Measurements from ENCODE around the gene NOX5.
"Not testable (repeated sequence)": the region's sequence is repeated elsewhere in the genome, so short reads cannot be mapped to it uniquely, and the experiment has no call there.

The NOX5 gene, protein sequence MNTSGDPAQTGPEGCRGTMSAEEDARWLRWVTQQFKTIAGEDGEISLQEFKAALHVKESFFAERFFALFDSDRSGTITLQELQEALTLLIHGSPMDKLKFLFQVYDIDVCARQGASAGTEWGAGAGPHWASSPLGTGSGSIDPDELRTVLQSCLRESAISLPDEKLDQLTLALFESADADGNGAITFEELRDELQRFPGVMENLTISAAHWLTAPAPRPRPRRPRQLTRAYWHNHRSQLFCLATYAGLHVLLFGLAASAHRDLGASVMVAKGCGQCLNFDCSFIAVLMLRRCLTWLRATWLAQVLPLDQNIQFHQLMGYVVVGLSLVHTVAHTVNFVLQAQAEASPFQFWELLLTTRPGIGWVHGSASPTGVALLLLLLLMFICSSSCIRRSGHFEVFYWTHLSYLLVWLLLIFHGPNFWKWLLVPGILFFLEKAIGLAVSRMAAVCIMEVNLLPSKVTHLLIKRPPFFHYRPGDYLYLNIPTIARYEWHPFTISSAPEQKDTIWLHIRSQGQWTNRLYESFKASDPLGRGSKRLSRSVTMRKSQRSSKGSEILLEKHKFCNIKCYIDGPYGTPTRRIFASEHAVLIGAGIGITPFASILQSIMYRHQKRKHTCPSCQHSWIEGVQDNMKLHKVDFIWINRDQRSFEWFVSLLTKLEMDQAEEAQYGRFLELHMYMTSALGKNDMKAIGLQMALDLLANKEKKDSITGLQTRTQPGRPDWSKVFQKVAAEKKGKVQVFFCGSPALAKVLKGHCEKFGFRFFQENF

DNA sequence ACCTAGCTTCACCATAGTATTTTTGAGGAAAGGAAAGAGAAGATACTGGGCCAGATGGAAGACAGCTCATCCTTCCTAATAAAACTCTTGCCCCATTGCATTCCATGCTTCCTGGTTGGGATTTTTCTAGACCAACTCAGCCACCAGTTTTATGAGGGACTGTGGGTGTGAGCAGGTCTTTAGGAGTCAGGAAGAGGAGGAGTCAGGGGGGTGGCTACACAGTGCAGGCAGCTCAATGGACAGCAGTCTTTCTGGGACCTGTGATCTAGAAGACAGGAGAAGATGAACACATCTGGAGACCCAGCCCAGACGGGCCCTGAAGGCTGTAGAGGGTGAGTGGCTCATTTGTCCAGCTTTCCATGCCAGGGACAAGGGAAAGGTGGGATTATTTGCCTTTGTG is at the start of gene NOX5:
NOX5 (plus strand) TSS at position 242 of the 400 bp plus-strand sequence; CDS start at position 283, 41 bp downstream.
- DNase-seq: no peak

DNA sequence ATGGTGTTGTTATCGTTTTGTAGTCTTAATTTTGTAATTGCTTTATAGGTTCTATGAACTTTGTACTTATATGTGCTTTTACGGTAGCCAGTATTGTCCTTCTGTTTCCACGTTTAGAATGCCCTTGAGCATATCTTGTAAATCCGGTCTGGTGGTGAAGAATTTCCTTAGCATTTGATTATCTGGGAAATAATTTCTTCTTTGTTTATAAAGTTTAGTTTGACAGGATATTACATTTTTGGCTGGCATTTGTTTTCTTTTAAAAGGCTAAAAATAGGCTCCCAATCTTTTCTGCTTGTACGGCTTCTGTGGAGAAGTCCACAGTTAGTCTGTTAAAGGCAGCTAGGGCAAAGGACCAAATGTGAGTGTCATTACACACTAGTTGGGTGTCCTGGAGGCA is 47.5 kb upstream of the NOX5 start:
- no peak for DNase-seq

DNA sequence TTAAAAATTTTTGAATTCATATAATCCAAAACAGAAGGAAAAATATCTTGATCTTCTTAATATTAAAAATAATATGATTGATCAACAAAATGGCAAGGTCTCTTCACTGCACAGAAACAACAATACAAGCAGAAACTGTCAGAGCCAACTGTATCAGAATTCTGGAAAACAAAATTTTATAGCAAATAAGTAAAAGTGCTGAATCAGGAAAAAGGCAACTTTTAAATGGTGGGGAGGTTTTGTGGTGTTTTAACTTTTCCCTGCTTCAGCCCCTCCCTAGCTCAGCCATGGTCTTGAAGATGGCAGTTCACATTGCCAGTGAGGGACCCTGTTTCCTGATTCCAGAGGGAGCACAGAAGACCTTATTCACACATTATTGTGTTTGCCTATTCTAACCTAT is 46.5 kb upstream of the NOX5 start:
- DNase-seq: no peak

DNA sequence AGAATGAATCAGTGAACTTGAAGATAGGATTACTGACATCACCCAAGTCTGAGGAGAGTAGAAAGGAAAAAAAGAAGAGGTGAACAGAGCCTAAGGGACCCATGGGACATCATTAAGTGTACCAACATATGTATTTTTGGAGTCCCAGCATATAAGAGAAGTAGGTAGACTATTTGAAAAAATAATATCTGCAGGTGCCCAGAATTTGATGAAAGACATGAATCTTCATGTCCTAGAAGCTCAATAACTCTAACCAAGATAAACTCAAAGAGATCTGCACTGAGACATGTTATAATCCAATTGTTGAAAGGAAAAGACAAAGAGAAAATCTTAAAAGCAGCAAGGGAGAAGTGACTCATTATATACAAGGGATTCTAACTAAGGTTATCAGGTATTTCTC is 45.2 kb upstream of the NOX5 start:
- no peak for DNase-seq

DNA sequence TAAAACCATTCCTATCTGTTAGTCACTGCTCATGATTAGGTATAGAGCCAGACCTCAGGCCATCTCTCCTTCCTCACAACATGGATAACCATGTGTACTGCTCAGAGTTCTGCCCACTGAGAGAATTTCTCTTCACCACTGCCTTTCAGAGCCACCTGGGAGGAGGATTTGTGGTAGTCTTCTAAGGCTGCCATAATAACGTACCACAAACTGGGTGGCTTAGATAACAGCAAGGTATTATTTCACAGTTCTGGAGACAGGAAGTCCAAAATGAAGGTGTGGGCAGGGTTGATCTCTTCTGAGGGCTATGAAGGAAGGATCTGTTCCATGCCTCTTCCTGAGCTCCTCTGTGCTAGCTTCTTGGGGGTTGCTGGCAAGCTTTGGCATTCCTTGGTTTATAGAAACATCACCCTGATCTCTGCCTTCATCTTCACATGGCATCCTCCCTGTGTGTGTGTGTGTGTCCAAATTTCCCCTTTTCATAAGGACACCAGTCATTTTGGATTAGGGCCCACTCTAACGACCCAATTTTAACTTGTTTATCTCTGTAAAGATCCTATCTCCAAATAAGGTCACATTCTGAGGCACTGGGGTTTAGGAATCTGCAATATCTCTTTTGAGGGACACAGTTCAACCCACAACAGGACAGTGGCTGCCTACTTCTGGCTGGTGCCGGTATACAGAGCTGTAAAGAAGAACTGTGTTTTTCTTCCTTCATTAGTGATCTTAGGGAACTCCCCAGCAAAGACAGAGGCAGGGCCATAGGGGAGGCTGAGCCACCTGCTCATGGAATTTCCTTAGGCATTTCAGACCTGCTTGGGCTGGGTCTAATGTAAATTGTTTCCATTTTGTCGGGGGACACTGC is 42.1 kb upstream of the NOX5 start:
- no peak for DNase-seq

DNA sequence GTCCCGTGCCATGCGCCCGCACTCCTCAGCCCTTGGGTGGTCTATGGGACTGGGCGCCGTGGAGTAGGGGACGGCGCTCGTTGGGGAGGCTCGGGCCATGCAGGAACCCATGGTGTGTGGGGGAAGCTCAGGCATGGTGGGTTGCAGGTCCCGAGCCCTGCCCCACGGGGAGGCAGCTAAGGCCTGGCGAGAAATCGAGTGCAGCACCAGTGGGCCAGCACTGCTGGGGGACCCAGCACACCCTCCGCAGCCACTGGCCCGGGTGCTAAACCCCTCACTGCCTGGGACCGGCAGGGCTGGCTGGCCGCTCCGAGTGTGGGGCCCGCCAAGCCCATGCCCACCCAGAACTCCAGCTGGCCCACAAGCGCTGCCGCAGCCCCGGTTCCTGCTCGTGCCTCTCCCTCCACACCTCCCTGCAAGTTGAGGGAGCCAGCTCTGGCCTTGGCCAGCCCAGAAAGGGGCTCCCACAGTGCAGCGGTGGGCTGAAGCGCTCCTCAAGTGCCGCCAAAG is 38.8 kb upstream of the NOX5 start:
- not testable (repeated sequence) for DNase-seq

DNA sequence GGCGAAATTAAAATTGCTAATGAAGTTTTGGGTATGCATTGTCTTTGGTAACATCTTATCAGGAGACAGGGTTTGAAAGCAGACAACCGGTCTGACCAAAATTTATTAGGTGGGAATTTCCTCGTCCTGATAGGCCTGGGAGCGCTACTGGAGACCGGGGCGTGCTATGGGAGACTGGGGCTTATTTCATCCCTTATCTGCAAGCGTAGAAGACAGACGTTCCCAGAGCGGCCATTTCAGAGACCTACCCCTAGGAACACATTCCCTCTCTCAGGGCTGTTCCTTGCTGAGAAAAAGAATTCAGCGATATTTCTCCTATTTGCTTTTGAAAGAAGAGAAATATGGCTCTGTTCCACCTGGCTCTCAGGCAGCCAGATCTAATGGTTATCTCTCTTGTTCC is 37.1 kb upstream of the NOX5 start:
- DNase-seq: not testable (repeated sequence)

DNA sequence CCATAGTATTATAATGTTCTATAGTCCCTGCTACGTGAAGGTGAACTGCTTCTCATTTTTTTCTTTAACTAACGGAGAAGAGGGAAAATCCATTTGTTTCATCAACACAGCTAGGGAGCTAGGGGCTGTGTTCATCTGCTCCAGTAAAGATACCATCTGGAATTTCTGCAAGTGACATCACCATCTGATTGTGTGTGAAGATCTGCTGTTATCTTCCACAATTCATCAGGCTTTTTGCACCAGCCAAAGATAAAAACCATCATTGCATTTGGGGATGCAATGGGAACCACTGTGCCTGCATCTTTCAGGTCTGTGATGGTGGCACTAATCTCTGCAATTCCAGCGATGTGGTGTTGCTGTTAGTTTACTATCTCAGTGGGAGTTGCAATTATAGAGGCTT is 35.5 kb upstream of the NOX5 start:
- DNase-seq: no peak

DNA sequence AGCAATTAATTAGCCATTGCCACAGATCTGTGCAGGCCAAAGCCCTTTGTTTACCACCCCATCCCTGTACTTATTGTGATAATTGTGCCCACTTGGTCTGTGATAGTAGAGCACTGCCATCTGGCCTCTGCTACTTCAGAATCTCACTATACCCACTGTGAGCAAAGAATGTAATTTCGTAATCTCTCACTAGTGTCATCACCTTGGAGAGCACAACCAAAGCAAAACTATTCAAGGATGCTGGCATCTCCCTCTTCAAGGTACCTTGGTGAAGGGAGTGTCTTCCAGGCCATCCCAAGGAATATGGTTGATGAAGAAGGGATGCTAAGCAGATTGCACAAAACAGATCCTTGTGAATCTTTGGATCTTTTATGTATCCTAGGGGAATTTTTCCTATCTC is 34.7 kb upstream of the NOX5 start:
- no peak for DNase-seq

DNA sequence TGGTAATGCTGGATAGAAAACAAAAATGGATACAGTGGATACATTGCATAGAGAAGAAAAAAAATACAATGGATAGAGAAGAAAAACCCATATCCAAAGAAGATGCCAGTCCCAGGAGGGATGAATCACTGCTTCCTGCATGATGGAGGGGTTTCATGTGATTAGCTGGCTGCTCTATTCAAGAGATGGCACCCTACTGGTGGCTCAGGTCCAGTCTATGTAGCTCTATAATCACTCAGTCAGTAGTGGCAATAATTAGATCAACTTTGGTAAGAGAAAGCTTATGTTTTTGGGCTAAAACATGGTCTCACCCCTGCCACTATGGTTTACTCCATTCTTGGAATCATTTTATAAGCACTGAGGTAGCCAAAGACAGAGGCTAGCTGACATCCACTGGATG is 33.7 kb upstream of the NOX5 start:
- no peak for DNase-seq

DNA sequence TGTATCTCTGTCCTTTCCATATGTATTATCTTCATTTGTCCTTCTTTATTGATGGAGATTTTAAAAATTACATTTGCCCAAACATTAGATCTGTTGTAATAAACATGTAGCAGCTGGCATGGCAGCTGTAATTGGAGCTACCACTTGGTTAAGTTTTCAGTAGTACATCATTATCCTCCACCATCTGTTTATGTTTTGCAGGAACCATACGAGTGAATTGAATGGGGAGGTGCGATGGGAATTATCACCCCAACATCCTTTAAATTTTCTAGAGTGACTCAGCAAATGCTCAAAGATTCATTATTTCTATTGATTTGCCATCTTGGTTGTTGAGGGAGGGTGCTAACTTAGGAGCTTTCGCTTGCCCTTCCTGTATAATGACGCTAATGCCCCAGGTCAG is 32.6 kb upstream of the NOX5 start:
- DNase-seq: no peak

DNA sequence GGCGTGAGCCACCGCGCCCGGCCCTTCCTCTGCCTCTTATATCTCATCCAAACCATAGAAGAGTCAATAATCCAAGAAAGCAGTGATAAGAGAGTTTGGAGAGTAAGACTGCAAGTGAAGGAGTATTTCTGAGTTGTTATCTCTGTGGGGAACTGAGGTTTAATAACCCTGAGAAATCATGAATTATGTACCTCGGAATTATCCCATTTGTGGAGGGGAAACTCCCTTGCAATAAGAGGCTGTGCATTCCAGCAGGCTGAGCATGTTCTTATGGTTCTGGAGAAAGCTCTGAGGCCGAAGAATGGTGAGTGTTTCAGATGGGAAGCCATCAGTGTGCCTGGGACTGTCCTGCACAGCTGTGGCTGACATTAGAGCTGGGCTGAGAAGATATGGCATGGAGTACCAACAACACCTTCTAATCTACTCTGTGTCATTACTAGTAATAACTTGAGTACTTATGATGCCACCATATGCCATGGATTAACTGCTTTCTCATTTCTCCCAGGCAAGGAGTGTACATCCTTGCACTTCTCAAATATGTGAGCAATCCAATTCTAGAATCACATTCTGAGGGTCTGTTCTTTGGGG is 31.4 kb upstream of the NOX5 start:
- DNase-seq: no peak

DNA sequence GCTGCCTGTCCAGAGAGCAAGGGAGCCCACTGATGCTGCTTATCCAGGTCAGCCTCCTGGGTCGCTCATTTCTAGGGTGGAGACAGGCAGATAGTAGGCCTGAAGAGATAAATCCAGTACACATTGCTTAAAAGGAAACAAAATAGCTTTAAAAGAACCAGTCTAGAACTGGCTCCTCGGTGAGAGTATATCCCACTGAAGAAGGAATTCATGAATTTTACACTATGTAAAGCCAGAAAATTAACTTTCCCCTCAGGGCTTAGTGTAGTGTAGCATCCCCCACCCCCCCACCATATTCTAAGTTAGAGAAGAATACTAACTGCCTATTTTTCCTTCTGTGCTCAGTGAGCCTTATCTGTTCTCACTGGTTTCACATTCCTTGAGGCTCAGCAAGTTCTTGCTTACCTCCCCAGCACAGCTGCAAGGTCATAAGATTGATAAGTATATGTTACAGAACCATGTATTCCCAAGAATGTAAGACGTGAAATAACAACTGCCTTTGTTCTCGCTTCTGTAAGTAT is 30.5 kb upstream of the NOX5 start:
- DNase-seq: no peak

DNA sequence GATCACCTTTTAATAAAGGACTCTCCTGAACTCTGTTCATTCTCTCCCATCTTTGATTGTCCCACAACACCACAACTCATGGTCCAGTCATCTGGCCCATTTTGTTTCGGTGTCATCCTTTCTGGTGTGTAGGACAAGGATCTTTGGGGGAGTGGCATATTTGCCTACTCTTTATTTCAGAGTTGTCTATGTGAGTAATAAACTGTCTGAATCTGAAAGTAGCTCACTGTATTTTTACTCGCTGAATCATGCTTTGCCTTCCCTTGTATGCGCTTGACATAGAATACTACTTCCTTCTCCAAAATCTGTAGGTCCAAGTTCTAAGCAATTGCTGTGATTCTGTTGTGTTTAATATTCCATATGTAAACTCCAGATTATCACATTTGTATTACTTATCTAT is 29.9 kb upstream of the NOX5 start:
- no peak for DNase-seq

DNA sequence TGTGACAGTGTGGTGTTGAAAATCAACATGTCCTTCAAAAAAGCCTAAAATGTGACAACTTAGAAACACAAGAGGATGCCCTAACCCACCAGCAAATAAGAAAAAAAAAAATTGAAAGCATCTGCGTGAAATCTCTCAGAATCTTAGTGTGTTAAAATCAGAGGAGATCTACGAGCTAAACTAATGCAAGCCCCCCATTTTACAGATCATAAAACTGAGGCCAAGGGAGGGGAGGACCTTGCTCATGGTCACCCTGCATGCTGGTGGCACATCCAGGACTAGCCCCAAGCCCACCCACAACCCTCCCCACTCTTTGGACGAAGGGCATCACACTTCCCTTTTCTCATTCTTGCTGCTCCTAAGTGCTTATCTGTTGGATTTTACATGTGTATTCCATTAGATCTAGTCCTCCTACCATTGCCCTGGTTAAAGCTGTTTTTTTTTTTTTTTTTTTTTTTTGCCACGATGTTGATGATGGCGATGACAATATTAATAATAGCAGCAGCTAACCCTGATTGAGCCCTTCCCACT is 29.1 kb upstream of the NOX5 start:
- DNase-seq: no peak

DNA sequence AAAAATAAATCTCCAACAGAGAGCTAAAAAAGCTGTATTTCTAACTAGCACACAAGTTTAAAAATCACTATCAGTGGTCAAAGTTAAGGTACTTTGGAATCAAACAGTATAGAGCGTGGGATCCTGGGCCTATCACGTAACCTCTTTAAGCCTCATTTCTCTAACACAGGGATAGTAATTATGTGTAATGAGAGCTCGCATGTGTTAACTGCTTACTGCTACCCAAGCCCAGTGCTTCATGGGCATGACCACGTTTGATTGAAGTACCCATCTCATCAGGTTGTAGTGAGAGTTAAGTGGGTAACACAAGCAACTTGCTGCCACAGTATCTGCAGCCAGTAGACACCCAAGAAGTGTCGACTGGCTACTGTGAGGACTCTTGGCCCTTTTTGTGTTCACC is 28.2 kb upstream of the NOX5 start:
- no peak for DNase-seq

DNA sequence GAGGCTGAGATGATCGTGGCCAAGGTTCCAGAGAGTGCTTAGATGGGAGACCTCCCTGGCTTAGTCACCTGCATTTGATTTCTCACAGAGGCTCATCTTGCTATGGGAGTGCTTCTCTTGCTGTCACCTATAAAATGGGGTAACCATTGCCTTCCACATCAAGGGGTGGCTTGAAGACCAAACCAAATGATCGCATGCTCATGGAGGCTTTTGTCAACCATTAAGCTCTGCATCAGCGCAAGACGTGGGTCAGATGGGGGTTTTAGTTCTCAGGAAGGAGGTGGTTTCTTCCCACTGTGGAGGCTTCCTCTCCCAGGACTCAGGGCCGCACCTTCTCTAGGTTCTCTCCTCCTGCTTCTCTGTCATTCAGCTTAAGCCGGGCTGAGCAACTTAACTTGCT is 27.4 kb upstream of the NOX5 start:
- no peak for DNase-seq

DNA sequence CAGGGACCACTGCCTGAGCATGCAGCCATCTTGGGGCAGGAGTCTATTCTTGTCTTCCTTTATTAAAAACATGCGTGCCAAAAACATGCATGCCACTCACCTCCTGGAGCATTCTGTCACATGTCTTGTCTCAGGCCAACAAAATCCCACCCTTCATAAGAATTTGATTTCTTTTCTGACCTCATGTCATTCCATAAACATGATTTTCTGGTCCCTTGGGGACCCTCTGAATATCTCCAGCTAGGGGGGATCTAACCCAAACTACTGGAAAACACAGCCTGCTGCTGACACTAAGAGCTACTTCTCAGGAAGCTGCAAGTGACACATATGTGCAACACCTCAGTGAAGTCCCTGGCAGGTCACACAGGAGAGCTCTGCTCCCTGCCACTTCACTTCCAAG is 26.8 kb upstream of the NOX5 start:
- DNase-seq: no peak

DNA sequence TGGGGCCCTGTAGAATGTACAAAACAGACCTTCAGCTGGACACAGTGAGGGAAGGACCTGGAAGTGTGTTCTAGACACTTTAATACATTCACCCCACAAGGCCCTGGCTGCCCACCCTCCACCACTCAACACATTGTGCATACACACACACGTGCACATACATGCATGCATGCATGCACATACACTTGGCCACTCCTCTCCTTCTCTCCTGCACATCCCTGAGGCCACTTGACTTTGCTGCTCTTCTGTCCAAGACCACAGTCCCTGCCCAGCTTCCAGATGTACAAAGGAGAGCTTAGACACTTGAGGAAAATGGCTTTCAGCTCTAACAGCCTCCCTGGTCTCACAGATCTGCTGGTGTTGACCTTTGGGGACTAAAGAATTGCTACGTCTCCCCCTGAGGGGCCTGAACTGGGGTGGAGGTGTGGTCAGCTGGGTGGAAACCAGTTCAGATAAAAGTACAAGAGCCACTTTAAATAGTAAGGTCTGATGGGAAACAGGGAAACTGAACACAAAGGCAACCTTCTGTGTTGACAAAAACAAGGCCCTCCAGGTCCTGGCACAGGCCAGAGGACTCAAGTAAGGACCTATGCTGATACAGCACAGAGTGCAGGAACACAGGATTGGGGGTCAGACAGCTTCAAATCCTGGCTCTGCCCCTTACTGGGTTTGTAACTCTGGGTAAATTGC is 24.8 kb upstream of the NOX5 start:
- no peak for DNase-seq

DNA sequence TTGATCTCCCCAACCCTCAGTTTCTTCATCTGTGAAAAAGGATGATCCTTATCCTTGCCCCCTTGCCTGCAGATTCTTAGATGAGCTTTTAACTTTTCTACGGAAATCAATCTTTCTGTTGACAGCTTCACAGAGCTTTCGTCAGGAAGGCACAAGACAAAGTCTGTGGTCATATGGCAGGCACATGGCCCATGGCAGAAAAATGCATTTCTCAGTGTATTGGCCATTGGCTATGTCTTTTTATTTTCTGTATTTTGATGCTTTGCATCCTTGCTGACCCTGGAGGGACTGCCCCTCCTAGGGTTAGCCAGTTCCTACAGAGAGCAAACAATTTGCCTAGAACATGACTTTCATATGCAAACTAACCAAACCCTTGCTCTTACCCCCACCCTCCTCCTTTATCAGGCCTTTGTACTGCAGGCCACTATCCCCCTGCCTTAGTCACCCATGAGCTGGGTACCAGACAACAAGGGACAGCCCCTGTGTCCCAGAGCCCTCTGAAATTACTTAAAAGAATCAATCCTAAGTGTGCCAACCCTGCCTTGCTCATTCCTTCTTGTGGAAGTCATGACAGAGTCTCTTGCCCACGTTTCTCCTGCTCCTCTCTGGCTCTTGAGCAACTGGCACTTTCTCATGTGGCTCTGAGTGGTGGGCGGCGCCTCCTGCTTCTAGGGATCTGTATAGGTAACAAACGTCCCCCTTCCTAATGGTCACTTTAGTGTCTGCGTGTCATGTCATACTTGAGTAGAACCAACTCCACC is 24.1 kb upstream of the NOX5 start:
- DNase-seq: no peak

DNA sequence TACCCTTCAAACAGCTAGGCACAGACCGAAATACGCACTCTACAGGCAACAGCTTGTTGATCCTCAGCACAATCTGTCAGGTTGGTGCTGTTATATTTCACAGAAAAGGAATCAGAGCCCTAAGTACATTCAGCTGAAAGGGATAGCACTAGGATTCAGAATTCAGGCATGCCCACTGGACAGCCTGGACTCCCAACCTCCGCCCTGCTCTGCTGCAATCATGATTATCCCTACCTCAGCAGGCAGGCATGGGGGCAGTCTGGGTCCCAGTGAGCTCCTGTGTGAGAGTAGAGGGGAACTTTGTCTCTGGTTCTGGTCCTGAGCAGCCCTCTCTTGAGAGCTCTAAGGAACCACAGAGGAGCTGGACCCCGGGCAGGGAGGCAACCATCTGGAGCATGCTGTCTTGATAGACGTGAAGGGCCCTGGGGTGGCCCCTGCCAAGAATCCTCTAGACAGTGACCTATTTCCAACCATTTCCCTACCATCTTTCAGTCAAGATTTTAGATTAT is 23.4 kb upstream of the NOX5 start:
- no peak for DNase-seq
